Right atrium auricular region (tissue), 2 donors: ENCODE data around the gene C7orf57. TPM values are rescaled to one million over a fixed set of nuclear protein-coding genes. Genes with fewer than 3 reads are reported as not detected.

ENCODE experiments used
- DNase-seq: peaks from one replicate; pipeline ENCODE4 v3.0.0-alpha.2; 2019; ENCODE audit warnings: low spot score
- H3K27ac ChIP-seq, 2 donors: fragments of 200-600 bp; sonication (generic); 1 replicate in 1 of 2; 2 replicates in 1 of 2; pipeline ENCODE4 v1.5.1; 2016 to 2019
- H3K27me3 ChIP-seq, 2 donors: fragments of 200-600 bp; sonication (generic); one replicate each; pipeline versions ENCODE4 v1.5.1 to v1.6.0; 2017 to 2019
- H3K36me3 ChIP-seq: fragments of 200-600 bp; sonication (generic); one replicate; pipeline ENCODE4 v1.5.1; 2016
- H3K4me1 ChIP-seq, 2 donors: fragments of 200-600 bp; sonication (generic); one replicate each; pipeline versions ENCODE4 v1.5.1 to v1.6.0; 2017 to 2019
- H3K4me3 ChIP-seq, 2 donors: fragments of 200-600 bp; sonication (generic); 1 replicate in 1 of 2; 2 replicates in 1 of 2; pipeline ENCODE4 v1.5.1; 2017 to 2019; ENCODE audit warnings: mild to moderate bottlenecking in 1 of 2, moderate library complexity in 1 of 2
- H3K9me3 ChIP-seq, 2 donors: fragments of 200-600 bp; sonication (generic); one replicate each; pipeline ENCODE4 v1.5.1; 2019
- CTCF ChIP-seq, 2 donors: fragments of 200-600 bp; sonication (generic); IDR thresholded peaks; one replicate each; pipeline ENCODE4 v1.5.1; 2019; ENCODE audit warnings: antibody characterized with exemption in 2 of 2
- total RNA-seq, 2 donors: library from RNA; depleted of rRNA; stranded (reverse); fragments of >200 nt; gene quantifications; one replicate each; pipeline ENCODE4 v1.1.0, GENCODE V29; 2016

The C7orf57 gene
- total RNA-seq, 2 donors from 2014 or later, result not detected

- no peak for DNase-seq
- Histone ChIP-seq H3K36me3 (no peaks in the 10 kb centered on the region), H3K4me3 (no peak overlapping the region), H3K4me1 (peaks cover 0 to 14% of the 10 kb centered on the region in 2 donors), H3K27me3 (no peaks in the 10 kb centered on the region), H3K27ac (no peak overlapping the region), H3K9me3 (no peaks in the 10 kb centered on the region)
- no peak for TF ChIP-seq CTCF (IDR thresholded peaks at IDR 0.05)
These were observed 3.6 kb downstream of the C7orf57 start for GRCh38 chr7:48038815-48039506.

- H3K27ac ChIP-seq, result no peak overlapping the region
- no peak for DNase-seq
- H3K27me3 ChIP-seq, result no peaks in the 10 kb centered on the region
- no peak overlapping the region for H3K4me3 ChIP-seq
- H3K36me3 ChIP-seq, result no peaks in the 10 kb centered on the region
- H3K4me1 ChIP-seq, result peaks cover 0 to 3% of the 10 kb centered on the region in 2 donors
- no peak for TF ChIP-seq CTCF (IDR thresholded peaks at IDR 0.05)
- H3K9me3 ChIP-seq, result no peaks in the 10 kb centered on the region
These were observed 5.8 kb downstream of the C7orf57 start for GRCh38 chr7:48040944-48041652.

- TF ChIP-seq CTCF (IDR thresholded peaks at IDR 0.05), result no peak
- DNase-seq, result no peak
- Histone ChIP-seq H3K9me3 (no peaks in the 10 kb centered on the region), H3K4me3 (no peak overlapping the region), H3K36me3 (no peaks in the 10 kb centered on the region), H3K27ac (no peak overlapping the region), H3K4me1 (no peaks in the 10 kb centered on the region), H3K27me3 (no peaks in the 10 kb centered on the region)
These were observed 6.3 kb downstream of the C7orf57 start for GRCh38 chr7:48041653-48041970.

- H3K27ac ChIP-seq, result no peak overlapping the region
- no peak for TF ChIP-seq CTCF (IDR thresholded peaks at IDR 0.05)
- no peaks in the 10 kb centered on the region for H3K9me3 ChIP-seq
- DNase-seq, result no peak
- H3K4me3 ChIP-seq, result no peak overlapping the region
- H3K4me1 ChIP-seq, result no peaks in the 10 kb centered on the region
- no peaks in the 10 kb centered on the region for H3K27me3 ChIP-seq
- no peaks in the 10 kb centered on the region for H3K36me3 ChIP-seq
These were observed 6.9 kb downstream of the C7orf57 start for GRCh38 chr7:48042216-48042615.

GRCh38 chr7:48042636-48043035 is 7.3 kb downstream of the C7orf57 start:
- Histone ChIP-seq H3K27ac (no peak overlapping the region), H3K36me3 (no peaks in the 10 kb centered on the region), H3K4me1 (no peaks in the 10 kb centered on the region), H3K27me3 (no peaks in the 10 kb centered on the region), H3K4me3 (no peak overlapping the region), H3K9me3 (no peaks in the 10 kb centered on the region)
- no peak for TF ChIP-seq CTCF (IDR thresholded peaks at IDR 0.05)
- no peak for DNase-seq
